GM12878 (cell line): Measurements from ENCODE around the gene COQ3. TPM values are rescaled to one million over a fixed set of nuclear protein-coding genes. Genes with fewer than 3 reads are reported as not detected.

Experiments
- ASH2L ChIP-seq: fragments of 300-600, 200-600 bp; sonication (generic); IDR thresholded peaks from 2 replicates; pipeline ENCODE4 v1.6.1; 2017; ENCODE audit warnings: low read depth, mild to moderate bottlenecking, borderline replicate concordance
- SRF ChIP-seq, 2 experiments: IDR thresholded peaks; 2 replicates each; pipeline ENCODE4 v1.6.1; 2011; ENCODE audit warnings: low read depth in 2 of 2, low read length in 2 of 2, mild to moderate bottlenecking in 1 of 2, moderate library complexity in 1 of 2
- TAF1 ChIP-seq: IDR thresholded peaks from 2 replicates; pipeline ENCODE4 v1.6.1; 2011; ENCODE audit warnings: mild to moderate bottlenecking, low read depth, low read length, borderline replicate concordance
- TCF3 ChIP-seq: IDR thresholded peaks from 2 replicates; pipeline ENCODE4 v1.6.1; 2012; ENCODE audit warnings: low read depth, mild to moderate bottlenecking, low read length, borderline replicate concordance; ENCODE audit not compliant: insufficient read depth
- YBX1 ChIP-seq: fragments of 450-650 bp; IDR thresholded peaks from 2 replicates; pipeline ENCODE4 v1.6.1; 2016; ENCODE audit warnings: antibody characterized with exemption
- polyA plus RNA-seq, 11 experiments: library from polyadenylated mRNA; depleted of rRNA in 4 of 11; unstranded in 6 of 11; stranded (reverse) in 5 of 11; fragments of >200 nt; fragmentation: Nextera tagmentation in 4 of 11; fragmentation: Illumina TruSeq in 1 of 11; extraction: Ambion mirVana in 4 of 11; extraction: Trizol in 1 of 11; gene quantifications; 1 replicate in 1 of 11; 2 replicates in 10 of 11; pipeline versions ENCODE4 v1.2.1 to v1.2.3, GENCODE V29; 2011 to 2016; ENCODE audit warnings: inconsistent platforms in 2 of 11, missing spikeins in 2 of 11, low read depth in 1 of 11
- total RNA-seq, 4 experiments: library from RNA; depleted of rRNA in 3 of 4; stranded (reverse); fragments of >200 nt in 3 of 4; fragmentation: Illumina TruSeq in 1 of 4; extraction: Trizol in 1 of 4; gene quantifications; 2 replicates each; pipeline versions ENCODE4 v1.2.1 to v1.2.3, GENCODE V29; 2013 to 2021
- TF ChIP-seq, protein P1 (sequence below): fragments of 450-650 bp; IDR thresholded peaks from 2 replicates; pipeline ENCODE4 v1.6.1; 2016; ENCODE audit warnings: mild to moderate bottlenecking
- TF ChIP-seq, protein P2 (sequence below): fragments of 450-650 bp; IDR thresholded peaks from 2 replicates; pipeline ENCODE4 v1.6.1; 2017; ENCODE audit warnings: low read depth, mild to moderate bottlenecking, moderate library complexity
- TF ChIP-seq, protein P3 (sequence below): fragments of 450-650 bp; formaldehyde crosslinking; IDR thresholded peaks from 2 replicates; pipeline ENCODE4 v1.4.0; 2022; ENCODE audit warnings: mild to moderate bottlenecking, moderate library complexity
- TF ChIP-seq, protein P4 (sequence below): IDR thresholded peaks from 2 replicates; pipeline ENCODE4 v1.6.1; 2011; ENCODE audit warnings: low read depth, mild to moderate bottlenecking, low read length, moderate library complexity, borderline replicate concordance; ENCODE audit errors: extremely low read depth

COQ3 gene
- total and polyA plus RNA-seq, 10 of the 15 experiments (the other 5 are each of a cell fraction or from before 2014, with no cell fraction given): 9.3 to 50.6 (median 16.0) TPM

DNA sequence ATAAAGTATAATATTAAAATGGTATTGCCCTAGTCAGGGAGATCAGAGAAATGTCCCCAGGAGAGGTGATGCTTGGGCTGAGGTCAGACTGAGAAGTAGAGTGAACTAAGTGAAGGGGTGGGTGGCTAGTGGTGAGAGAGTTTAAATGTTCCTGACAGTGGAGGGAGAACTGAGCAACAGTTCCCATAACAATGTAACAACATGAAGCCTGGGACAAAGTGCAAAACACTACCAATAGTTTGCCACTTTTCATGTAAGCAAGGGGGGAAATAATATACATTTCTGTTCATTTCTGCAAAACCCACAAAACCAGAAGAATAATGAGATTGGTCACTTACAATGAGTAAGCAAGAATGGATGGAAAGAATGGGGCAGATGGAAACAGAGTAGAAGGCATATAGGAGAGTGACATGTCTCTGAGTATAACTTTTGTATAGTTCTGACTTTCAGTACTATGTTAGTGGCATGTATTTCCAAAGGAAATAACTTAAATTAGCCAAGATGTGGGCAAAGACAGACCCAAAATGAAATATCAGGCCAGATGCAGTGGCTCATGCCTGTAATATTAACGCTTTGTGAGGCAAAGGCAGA, 31.2 kb downstream of the COQ3 start (continued):
- TF ChIP-seq, protein P1, sequence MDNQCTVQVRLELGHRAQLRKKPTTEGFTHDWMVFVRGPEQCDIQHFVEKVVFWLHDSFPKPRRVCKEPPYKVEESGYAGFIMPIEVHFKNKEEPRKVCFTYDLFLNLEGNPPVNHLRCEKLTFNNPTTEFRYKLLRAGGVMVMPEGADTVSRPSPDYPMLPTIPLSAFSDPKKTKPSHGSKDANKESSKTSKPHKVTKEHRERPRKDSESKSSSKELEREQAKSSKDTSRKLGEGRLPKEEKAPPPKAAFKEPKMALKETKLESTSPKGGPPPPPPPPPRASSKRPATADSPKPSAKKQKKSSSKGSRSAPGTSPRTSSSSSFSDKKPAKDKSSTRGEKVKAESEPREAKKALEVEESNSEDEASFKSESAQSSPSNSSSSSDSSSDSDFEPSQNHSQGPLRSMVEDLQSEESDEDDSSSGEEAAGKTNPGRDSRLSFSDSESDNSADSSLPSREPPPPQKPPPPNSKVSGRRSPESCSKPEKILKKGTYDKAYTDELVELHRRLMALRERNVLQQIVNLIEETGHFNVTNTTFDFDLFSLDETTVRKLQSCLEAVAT: no peak
- TF ChIP-seq ASH2L: no peak
- TF ChIP-seq, protein P2, sequence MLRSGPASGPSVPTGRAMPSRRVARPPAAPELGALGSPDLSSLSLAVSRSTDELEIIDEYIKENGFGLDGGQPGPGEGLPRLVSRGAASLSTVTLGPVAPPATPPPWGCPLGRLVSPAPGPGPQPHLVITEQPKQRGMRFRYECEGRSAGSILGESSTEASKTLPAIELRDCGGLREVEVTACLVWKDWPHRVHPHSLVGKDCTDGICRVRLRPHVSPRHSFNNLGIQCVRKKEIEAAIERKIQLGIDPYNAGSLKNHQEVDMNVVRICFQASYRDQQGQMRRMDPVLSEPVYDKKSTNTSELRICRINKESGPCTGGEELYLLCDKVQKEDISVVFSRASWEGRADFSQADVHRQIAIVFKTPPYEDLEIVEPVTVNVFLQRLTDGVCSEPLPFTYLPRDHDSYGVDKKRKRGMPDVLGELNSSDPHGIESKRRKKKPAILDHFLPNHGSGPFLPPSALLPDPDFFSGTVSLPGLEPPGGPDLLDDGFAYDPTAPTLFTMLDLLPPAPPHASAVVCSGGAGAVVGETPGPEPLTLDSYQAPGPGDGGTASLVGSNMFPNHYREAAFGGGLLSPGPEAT: no peak
- TF ChIP-seq, protein P3, sequence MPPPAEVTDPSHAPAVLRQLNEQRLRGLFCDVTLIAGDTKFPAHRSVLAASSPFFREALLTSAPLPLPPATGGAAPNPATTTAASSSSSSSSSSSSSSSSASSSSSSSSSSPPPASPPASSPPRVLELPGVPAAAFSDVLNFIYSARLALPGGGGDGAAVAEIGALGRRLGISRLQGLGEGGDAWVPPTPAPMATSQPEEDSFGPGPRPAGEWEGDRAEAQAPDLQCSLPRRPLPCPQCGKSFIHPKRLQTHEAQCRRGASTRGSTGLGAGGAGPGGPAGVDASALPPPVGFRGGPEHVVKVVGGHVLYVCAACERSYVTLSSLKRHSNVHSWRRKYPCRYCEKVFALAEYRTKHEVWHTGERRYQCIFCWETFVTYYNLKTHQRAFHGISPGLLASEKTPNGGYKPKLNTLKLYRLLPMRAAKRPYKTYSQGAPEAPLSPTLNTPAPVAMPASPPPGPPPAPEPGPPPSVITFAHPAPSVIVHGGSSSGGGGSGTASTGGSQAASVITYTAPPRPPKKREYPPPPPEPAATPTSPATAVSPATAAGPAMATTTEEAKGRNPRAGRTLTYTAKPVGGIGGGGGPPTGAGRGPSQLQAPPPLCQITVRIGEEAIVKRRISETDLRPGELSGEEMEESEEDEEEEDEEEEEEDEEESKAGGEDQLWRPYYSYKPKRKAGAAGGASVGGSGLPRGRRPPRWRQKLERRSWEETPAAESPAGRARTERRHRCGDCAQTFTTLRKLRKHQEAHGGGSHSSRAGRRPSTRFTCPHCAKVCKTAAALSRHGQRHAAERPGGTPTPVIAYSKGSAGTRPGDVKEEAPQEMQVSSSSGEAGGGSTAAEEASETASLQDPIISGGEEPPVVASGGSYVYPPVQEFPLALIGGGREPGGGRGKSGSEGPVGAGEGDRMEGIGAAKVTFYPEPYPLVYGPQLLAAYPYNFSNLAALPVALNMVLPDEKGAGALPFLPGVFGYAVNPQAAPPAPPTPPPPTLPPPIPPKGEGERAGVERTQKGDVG (CRISPR knock-in tag): no peak
- TF ChIP-seq TAF1: no peak
- TF ChIP-seq, protein P4, sequence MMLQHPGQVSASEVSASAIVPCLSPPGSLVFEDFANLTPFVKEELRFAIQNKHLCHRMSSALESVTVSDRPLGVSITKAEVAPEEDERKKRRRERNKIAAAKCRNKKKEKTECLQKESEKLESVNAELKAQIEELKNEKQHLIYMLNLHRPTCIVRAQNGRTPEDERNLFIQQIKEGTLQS: no peak
- no peak for TF ChIP-seq TCF3
- no peak for TF ChIP-seq YBX1
- TF ChIP-seq SRF (IDR thresholded peaks at IDR 0.05; ENCODE audit: low read depth in 2 of 2, low read length in 2 of 2): no peak
